ENCODE results near the gene DENND6A. TPM values are rescaled to one million over a fixed set of nuclear protein-coding genes. Genes with fewer than 3 reads are reported as not detected.
"Not testable (repeated sequence)": the region's sequence is repeated elsewhere in the genome, so short reads cannot be mapped to it uniquely, and the experiment has no call there.

DENND6A gene
- total RNA-seq, 4 donors from 2014 or later = 20.8 to 62.7 (median 21.8) TPM

GRCh38 chr3:57622362-57622761 is 70.5 kb downstream of the DENND6A start:
- DNase-seq (ENCODE audit: low spot score) (no peak), ATAC-seq (ENCODE audit: low FRiP score) (no peak)
- TF ChIP-seq, protein P1, sequence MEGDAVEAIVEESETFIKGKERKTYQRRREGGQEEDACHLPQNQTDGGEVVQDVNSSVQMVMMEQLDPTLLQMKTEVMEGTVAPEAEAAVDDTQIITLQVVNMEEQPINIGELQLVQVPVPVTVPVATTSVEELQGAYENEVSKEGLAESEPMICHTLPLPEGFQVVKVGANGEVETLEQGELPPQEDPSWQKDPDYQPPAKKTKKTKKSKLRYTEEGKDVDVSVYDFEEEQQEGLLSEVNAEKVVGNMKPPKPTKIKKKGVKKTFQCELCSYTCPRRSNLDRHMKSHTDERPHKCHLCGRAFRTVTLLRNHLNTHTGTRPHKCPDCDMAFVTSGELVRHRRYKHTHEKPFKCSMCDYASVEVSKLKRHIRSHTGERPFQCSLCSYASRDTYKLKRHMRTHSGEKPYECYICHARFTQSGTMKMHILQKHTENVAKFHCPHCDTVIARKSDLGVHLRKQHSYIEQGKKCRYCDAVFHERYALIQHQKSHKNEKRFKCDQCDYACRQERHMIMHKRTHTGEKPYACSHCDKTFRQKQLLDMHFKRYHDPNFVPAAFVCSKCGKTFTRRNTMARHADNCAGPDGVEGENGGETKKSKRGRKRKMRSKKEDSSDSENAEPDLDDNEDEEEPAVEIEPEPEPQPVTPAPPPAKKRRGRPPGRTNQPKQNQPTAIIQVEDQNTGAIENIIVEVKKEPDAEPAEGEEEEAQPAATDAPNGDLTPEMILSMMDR (IDR thresholded peaks at IDR 0.05) = no peak

DNA sequence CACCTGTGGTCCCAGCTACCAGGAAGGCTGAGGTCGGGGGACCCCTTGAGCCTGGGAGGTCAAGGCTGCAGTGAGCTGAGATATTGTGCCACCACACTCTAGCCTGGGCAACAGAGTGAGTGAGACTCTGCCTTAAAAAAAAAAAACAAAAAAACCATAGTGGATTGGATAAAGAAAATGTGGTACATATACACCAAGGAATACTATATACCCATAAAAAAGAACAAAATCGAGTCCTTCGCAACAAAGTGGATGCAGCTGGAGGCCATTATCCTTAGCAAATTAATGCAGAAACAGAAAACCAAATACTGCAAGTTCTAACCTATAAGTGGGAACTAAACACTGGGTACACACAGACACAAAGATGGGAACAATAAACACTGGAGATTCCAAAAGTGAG is 75.1 kb downstream of the DENND6A start:
- DNase-seq (ENCODE audit: low spot score) (no peak), ATAC-seq (ENCODE audit: low FRiP score) (no peak)
- TF ChIP-seq, protein P1 (IDR thresholded peaks at IDR 0.05) = no peak

DNA sequence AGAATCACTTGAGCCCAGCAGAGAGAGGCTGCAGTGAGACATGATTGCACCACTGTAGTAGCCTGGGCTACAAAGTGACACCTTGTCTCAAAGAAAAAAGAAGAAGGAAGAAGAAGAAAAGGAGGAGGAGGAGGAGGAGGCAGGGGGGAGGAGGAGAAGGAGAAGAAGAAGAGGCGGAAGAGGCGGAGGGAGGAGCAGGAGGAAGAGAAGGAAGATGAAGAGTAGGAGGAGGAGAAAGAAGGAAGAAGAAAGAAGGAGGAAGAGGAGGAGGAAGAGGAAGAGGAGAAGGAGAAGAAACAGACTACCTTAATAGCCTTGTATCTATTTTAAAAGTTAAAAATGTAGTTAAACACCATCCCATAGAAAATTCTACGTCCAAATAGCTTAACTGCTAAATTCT is 76.6 kb downstream of the DENND6A start:
- DNase-seq (ENCODE audit: low spot score) (no peak), ATAC-seq (ENCODE audit: low FRiP score) (no peak)
- TF ChIP-seq, protein P1 (IDR thresholded peaks at IDR 0.05) = no peak

GRCh38 chr3:57611870-57612269 is 81.0 kb downstream of the DENND6A start:
- DNase-seq (ENCODE audit: low spot score); ATAC-seq (ENCODE audit: low FRiP score): not testable (repeated sequence)

- DNase-seq (ENCODE audit: low spot score) = no peak
- ATAC-seq (ENCODE audit: low FRiP score) = no peak
- TF ChIP-seq, protein P1 (IDR thresholded peaks at IDR 0.05) = no peak
Measured at GRCh38 chr3:57605683-57606082, 87.2 kb downstream of the DENND6A start.

DNA sequence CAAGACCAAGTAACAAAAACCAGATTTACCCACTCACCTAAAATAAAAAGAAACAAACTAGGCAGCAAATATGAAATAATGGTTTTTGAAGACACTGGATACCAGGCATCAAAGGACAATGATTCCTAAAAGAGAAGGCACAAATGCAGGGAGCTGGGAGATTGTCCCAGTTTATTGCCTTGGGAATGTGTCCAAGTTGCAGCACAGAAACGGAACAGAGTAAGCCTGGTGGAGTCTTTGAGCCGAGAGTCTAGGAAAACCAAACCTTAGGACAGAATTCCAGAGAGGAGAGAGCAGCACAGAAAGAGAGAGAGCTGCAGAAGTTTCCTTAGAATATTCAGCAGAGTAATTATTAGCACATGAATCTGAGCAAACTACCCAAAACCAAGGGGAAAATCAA is 87.9 kb downstream of the DENND6A start:
- ATAC-seq (ENCODE audit: low FRiP score) = no peak
- TF ChIP-seq, protein P1 (IDR thresholded peaks at IDR 0.05) = no peak
- DNase-seq (ENCODE audit: low spot score) = no peak

GRCh38 chr3:57600195-57600594 is 92.7 kb downstream of the DENND6A start:
- ATAC-seq (ENCODE audit: low FRiP score) (no peak), DNase-seq (ENCODE audit: low spot score) (no peak)
- TF ChIP-seq, protein P1 (IDR thresholded peaks at IDR 0.05) = no peak
